DOHH2 (cell line): ENCODE data around the gene RRP1.

Experiments used
- H3F3A ChIP-seq: fragments of 200-600 bp; sonication (generic), shearing (Covaris generic); 2 replicates; pipeline ENCODE4 v1.6.0; 2016; ENCODE audit warnings: antibody characterized with exemption, mild to moderate bottlenecking; ENCODE audit not compliant: control insufficient read depth, insufficient read depth
- H3K27ac ChIP-seq: fragments of 200-600 bp; sonication (generic); 2 replicates; pipeline ENCODE4 v1.5.1; 2014; ENCODE audit warnings: low read depth, mild to moderate bottlenecking, low read length, moderate library complexity
- H3K27me3 ChIP-seq: fragments of 200-600 bp; sonication (generic); 2 replicates; pipeline ENCODE4 v1.6.1; 2014; ENCODE audit warnings: mild to moderate bottlenecking, low read length, mixed read lengths; ENCODE audit not compliant: control insufficient read depth
- H3K36me3 ChIP-seq: fragments of 200-600 bp; sonication (generic); 2 replicates; pipeline ENCODE4 v1.6.1; 2014; ENCODE audit warnings: mild to moderate bottlenecking, low read length, moderate library complexity, mixed read lengths; ENCODE audit not compliant: control insufficient read depth
- H3K4me1 ChIP-seq: fragments of 200-600 bp; sonication (generic); 2 replicates; pipeline ENCODE4 v1.6.1; 2014; ENCODE audit warnings: mild to moderate bottlenecking, low read length, mixed read lengths; ENCODE audit not compliant: control insufficient read depth
- H3K4me2 ChIP-seq: fragments of 200-600 bp; sonication (generic); 2 replicates; pipeline ENCODE4 v1.6.0; 2014; ENCODE audit warnings: mild to moderate bottlenecking, low read length, moderate library complexity
- H3K4me3 ChIP-seq: fragments of 200-600 bp; sonication (generic); 2 replicates; pipeline ENCODE4 v1.5.1; 2014; ENCODE audit warnings: mild to moderate bottlenecking, low read length, mixed read lengths
- H3K79me2 ChIP-seq: fragments of 200-600 bp; sonication (generic); 2 replicates; pipeline ENCODE4 v1.6.1; 2014; ENCODE audit warnings: mild to moderate bottlenecking, low read length, mixed read lengths; ENCODE audit not compliant: control insufficient read depth
- H3K9me2 ChIP-seq: fragments of 200-600 bp; sonication (generic); replicated peaks from 2 replicates; pipeline ENCODE4 v1.6.1; 2014; ENCODE audit warnings: mild to moderate bottlenecking, low read length, mixed read lengths; ENCODE audit not compliant: control insufficient read depth
- H3K9me3 ChIP-seq: fragments of 200-600 bp; sonication (generic); 2 replicates; pipeline ENCODE4 v1.6.1; 2014; ENCODE audit warnings: antibody characterized with exemption, low read length, mixed read lengths; ENCODE audit not compliant: control insufficient read depth, insufficient read depth
- H4K20me1 ChIP-seq: fragments of 200-600 bp; sonication (generic); 2 replicates; pipeline ENCODE4 v1.6.0; 2014; ENCODE audit warnings: low read depth, mild to moderate bottlenecking, antibody characterized with exemption, low read length, moderate library complexity; ENCODE audit not compliant: control insufficient read depth, insufficient read depth
- EZH2phosphoT487 ChIP-seq: fragments of 200-600 bp; sonication (generic); IDR thresholded peaks from 2 replicates; pipeline ENCODE4 v1.6.1; 2017; ENCODE audit warnings: borderline replicate concordance, mild to moderate bottlenecking, antibody characterized with exemption, low read length, moderate library complexity, mixed read lengths
- TF ChIP-seq, protein P1 (sequence below): fragments of 200-600 bp; sonication (generic); IDR thresholded peaks from one replicate; pipeline ENCODE4 v1.5.1; 2014; ENCODE audit warnings: antibody characterized with exemption, mild to moderate bottlenecking, low read depth, low read length; ENCODE audit not compliant: poor library complexity, severe bottlenecking

The RRP1 gene

DNA sequence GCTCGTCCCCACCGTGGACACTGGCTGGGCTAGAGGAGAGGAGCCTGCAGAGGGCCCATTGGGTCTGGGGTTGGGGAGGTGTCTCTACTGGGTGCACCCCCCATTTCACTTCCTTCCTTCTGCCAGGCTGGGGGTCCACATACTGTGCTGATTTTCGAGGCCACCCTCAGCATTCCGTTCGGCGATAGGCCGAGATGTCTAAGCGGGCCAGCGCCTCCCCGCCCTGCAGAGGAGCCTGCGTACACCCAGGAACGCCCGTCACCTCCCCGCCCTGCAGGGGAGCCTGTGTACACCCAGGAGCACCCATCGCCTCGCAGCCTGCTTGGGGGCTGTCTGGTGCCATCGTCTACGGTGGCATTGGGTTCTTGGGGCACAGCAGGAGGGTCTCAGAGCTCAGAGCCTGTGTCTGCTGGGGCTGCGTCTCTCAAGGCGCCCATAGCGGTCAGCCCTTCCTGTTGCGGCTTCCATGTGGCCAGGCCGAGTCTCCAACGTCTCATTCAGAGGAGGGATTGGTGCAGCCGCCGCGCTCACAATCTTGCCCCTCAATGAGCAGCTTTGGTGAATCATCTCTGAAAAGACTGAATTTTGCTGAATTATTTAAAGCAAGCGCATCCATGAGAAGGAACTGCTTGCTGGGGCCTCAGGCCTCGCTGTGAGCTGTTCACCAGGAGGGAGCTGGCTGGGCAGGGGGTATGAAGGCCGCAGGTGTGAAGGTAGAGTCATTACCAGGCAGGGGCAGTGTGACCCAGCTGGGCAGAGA, 44.9 kb downstream of the RRP1 start:
- H3F3A ChIP-seq: no peaks in the 10 kb centered on the region
- no peaks in the 10 kb centered on the region for H4K20me1 ChIP-seq
- no peaks in the 10 kb centered on the region for H3K4me1 ChIP-seq
- H3K36me3 ChIP-seq: no peaks in the 10 kb centered on the region
- H3K27me3 ChIP-seq: peaks cover 14% of the 10 kb centered on the region
- no peaks in the 10 kb centered on the region for H3K9me2 ChIP-seq
- no peak overlapping the region for H3K27ac ChIP-seq
- H3K79me2 ChIP-seq: no peaks in the 10 kb centered on the region
- H3K4me2 ChIP-seq: no peak overlapping the region
- no peak for TF ChIP-seq EZH2phosphoT487
- TF ChIP-seq, protein P1, sequence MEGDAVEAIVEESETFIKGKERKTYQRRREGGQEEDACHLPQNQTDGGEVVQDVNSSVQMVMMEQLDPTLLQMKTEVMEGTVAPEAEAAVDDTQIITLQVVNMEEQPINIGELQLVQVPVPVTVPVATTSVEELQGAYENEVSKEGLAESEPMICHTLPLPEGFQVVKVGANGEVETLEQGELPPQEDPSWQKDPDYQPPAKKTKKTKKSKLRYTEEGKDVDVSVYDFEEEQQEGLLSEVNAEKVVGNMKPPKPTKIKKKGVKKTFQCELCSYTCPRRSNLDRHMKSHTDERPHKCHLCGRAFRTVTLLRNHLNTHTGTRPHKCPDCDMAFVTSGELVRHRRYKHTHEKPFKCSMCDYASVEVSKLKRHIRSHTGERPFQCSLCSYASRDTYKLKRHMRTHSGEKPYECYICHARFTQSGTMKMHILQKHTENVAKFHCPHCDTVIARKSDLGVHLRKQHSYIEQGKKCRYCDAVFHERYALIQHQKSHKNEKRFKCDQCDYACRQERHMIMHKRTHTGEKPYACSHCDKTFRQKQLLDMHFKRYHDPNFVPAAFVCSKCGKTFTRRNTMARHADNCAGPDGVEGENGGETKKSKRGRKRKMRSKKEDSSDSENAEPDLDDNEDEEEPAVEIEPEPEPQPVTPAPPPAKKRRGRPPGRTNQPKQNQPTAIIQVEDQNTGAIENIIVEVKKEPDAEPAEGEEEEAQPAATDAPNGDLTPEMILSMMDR: no peak
- no peak overlapping the region for H3K4me3 ChIP-seq
- H3K9me3 ChIP-seq: no peaks in the 10 kb centered on the region

DNA sequence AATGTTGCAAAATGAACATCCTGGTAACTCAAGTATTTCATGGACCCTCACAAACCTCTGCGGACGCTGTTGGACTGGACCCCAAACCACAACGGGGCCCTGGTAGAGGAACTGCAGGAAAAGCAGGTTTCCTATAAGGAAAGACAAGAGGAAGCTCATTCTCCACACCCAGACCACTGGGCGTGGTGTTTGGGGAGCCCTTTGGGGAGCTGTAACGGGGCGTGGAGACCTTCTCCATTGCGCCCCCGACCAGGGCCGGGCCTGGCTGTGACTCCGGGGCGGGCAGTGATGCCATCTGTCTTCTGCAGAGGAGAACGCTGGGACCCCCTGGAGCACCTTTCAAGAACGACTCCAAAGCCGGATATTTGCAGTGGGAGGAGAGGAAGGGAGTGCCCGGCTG, 45.7 kb downstream of the RRP1 start:
- H4K20me1 ChIP-seq: no peaks in the 10 kb centered on the region
- peaks cover 14% of the 10 kb centered on the region for H3K27me3 ChIP-seq
- no peaks in the 10 kb centered on the region for H3K4me1 ChIP-seq
- no peaks in the 10 kb centered on the region for H3K9me2 ChIP-seq
- no peaks in the 10 kb centered on the region for H3K36me3 ChIP-seq
- H3K4me2 ChIP-seq: no peak overlapping the region
- H3F3A ChIP-seq: no peaks in the 10 kb centered on the region
- TF ChIP-seq, protein P1: no peak
- TF ChIP-seq EZH2phosphoT487: no peak
- no peaks in the 10 kb centered on the region for H3K9me3 ChIP-seq
- no peak overlapping the region for H3K4me3 ChIP-seq
- no peak overlapping the region for H3K27ac ChIP-seq
- no peaks in the 10 kb centered on the region for H3K79me2 ChIP-seq

DNA sequence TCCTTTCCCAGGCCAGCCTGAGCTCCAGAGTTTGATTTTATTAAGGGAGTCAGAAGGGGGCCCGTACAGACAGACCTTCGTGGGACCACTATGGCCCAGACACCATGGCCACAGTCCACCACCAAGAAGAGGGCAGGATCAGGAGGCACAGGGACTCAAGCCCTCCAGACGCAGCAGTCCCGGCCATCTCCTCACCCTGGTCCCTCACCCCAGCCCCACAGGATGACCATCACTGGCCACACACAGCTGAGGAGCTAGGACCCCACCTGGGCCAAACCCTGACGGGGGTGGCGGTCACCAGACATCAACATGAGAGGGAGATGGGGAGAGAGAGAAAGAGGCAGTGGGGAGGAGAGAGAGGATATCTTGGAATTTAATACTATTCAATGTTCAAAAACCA, 46.5 kb downstream of the RRP1 start:
- H3K27me3 ChIP-seq: peaks cover 14% of the 10 kb centered on the region
- H3K79me2 ChIP-seq: no peaks in the 10 kb centered on the region
- no peaks in the 10 kb centered on the region for H3K9me3 ChIP-seq
- H3K36me3 ChIP-seq: no peaks in the 10 kb centered on the region
- H3K4me3 ChIP-seq: no peak overlapping the region
- H3K4me1 ChIP-seq: no peaks in the 10 kb centered on the region
- H3F3A ChIP-seq: no peaks in the 10 kb centered on the region
- H3K27ac ChIP-seq: no peak overlapping the region
- no peak overlapping the region for H3K4me2 ChIP-seq
- H4K20me1 ChIP-seq: no peaks in the 10 kb centered on the region
- no peak for TF ChIP-seq EZH2phosphoT487
- TF ChIP-seq, protein P1: no peak
- no peaks in the 10 kb centered on the region for H3K9me2 ChIP-seq
